ENCODE results near the gene C3orf20.
A peak's percentile ranks its signal among the peaks of the same experiment; 100 is the strongest.

DNA sequence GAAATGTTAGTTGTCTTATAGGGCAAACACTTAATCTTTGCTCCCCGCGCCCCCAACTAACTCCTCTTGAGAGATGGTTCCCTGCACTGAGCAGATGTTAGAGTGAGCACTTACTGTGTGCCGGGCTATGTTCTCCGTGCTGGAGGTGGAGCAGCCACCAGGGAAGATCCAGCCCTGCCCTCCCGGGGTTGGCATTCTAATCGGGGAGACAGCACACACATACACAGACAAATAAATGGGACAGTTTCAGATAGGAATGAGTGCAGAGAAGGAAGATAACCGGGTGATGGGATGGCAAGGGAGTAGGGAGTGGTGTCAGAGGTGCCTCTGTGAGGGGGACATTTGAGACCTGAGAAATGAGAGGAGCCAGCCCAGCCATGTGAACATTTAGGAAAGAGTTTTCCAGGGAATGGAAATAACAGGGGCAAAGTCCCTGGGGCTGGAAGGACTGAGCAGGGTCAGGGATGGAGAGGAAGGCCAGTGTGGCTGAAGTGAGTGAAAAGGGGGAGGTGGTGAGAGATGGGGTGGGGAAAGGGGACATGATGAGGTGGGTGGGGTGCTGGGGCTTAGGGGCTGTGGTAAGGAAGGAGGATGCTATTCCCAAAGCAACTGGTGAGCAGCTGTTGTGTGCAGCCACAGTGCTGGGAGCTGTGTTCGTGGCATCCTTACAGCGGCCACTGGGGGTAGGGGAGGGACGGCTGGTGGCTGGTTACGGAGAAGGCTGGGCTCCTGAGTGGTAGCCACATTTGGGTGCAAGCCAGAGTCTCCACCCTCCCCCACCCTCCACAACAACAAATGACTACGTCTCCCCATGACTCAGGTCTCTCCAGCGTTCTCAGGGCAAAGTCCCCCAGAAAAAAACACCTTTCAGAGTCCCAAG, 128.4 kb downstream of the C3orf20 start:
- TF ChIP-seq POLR2AphosphoS5 (IDR thresholded peaks at IDR 0.05) (no peak), POLR2A (IDR thresholded peaks at IDR 0.05; ENCODE audit: low read depth) (no peak)
- TF ChIP-seq, protein P1, sequence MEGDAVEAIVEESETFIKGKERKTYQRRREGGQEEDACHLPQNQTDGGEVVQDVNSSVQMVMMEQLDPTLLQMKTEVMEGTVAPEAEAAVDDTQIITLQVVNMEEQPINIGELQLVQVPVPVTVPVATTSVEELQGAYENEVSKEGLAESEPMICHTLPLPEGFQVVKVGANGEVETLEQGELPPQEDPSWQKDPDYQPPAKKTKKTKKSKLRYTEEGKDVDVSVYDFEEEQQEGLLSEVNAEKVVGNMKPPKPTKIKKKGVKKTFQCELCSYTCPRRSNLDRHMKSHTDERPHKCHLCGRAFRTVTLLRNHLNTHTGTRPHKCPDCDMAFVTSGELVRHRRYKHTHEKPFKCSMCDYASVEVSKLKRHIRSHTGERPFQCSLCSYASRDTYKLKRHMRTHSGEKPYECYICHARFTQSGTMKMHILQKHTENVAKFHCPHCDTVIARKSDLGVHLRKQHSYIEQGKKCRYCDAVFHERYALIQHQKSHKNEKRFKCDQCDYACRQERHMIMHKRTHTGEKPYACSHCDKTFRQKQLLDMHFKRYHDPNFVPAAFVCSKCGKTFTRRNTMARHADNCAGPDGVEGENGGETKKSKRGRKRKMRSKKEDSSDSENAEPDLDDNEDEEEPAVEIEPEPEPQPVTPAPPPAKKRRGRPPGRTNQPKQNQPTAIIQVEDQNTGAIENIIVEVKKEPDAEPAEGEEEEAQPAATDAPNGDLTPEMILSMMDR (IDR thresholded peaks at IDR 0.05), result peak in 1 of 3 experiments; percentile 6
